ENCODE data around the gene TREML4.
"Not testable (repeated sequence)": the region's sequence is repeated elsewhere in the genome, so short reads cannot be mapped to it uniquely, and the experiment has no call there.

The TREML4 gene

GRCh38 chr6:41208439-41209106 lies 19.6 kb upstream of the TREML4 start:
- DNase-seq (ENCODE audit: low read depth in 2 of 2): no peak

GRCh38 chr6:41209547-41210320 lies 18.4 kb upstream of the TREML4 start:
- DNase-seq (ENCODE audit: low read depth in 2 of 2): no peak

GRCh38 chr6:41214559-41215238 lies 13.4 kb upstream of the TREML4 start:
- no peak for DNase-seq (ENCODE audit: low read depth in 2 of 2)

DNA sequence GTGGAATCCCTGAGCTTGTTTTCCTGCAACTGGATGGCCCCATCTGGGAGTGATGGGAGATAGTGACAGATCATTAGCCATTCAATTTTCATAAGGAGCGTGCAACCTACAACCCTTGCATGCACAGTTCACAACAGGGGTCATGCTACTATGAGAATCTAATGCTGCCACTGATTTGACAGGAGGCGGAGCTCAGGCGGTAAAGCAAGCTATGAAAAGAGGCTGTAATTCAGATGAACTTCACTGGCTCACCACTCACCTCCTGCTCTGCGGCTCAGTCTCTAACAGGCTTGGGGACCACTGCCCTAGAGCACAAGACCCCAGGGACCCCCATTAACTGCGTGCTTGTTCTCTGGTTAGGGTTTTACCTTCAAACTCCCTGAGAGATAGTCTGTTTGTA lies 12.4 kb upstream of the TREML4 start:
- DNase-seq (ENCODE audit: low read depth in 2 of 2): no peak

DNA sequence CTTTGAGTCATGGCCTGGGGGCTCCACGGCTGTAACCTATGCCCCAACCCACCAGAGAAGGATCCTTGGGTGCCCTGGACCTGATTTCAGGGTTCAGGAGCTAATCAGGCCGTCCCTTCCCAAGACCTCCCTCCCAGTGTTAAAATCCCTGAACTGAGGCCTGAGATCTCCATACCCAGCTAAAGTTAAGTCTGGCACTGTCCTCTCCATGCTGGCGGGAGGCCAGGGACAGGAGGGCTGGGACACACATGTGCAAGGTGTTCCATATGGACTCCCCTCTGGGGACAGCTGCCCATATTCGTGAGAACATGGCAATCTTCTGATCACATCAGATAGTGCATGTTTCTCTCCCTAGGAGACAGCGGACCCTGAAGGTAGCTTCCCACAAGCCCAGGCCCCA lies 11.5 kb upstream of the TREML4 start:
- DNase-seq (ENCODE audit: low read depth in 2 of 2): no peak

DNA sequence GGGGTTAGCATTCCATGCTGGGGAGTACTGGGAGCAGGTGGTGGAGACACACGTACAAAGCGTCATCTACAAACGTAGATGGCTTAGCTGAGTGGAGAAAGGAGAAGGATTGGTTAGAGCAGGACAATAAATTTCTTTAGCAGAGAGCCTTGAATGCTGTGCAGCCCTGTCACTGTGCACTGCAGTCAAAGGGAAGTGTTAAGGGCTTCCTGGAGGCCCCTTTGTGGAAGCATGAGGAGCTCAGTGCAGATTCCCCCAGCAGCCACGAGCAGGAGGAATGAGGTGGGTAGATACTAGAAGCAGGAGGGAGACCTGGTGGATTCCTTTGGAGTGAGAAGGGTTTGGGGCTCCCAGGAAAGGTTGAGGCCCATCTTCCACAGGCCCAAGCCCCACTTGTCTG lies 6.1 kb upstream of the TREML4 start:
- no peak for DNase-seq (ENCODE audit: low read depth in 2 of 2)

GRCh38 chr6:41222513-41222912 lies 5.6 kb upstream of the TREML4 start:
- DNase-seq (ENCODE audit: low read depth in 2 of 2): no peak

- no peak for DNase-seq (ENCODE audit: low read depth in 2 of 2)
These were observed 3.3 kb upstream of the TREML4 start for GRCh38 chr6:41224800-41225199.

GRCh38 chr6:41226752-41227151 lies 1.4 kb upstream of the TREML4 start:
- DNase-seq (ENCODE audit: low read depth in 2 of 2): no peak

DNA sequence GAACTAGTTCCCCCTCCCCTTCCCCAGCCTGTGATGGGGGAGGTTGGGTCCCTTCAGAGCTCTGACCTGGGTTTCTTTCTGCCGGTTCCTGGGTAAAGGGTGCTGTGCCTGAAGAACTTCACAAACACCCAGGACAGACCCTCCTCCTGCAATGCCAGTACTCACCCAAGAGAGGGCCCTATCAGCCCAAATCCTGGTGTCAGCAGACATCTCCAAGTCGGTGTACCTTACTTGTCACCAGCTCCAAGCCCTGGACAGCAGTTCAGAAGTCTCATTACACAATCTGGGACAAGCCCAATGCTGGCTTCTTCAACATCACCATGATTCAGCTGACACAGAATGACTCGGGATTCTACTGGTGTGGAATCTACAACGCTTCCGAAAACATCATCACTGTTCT lies 467 bp downstream of the TREML4 start:
- DNase-seq (ENCODE audit: low read depth in 2 of 2): no peak

- DNase-seq (ENCODE audit: low read depth in 2 of 2): no peak
These were observed 1.6 kb downstream of the TREML4 start for GRCh38 chr6:41229721-41230120.

- no peak for DNase-seq (ENCODE audit: low read depth in 2 of 2)
These were observed 3.1 kb downstream of the TREML4 start for GRCh38 chr6:41231246-41231645.

DNA sequence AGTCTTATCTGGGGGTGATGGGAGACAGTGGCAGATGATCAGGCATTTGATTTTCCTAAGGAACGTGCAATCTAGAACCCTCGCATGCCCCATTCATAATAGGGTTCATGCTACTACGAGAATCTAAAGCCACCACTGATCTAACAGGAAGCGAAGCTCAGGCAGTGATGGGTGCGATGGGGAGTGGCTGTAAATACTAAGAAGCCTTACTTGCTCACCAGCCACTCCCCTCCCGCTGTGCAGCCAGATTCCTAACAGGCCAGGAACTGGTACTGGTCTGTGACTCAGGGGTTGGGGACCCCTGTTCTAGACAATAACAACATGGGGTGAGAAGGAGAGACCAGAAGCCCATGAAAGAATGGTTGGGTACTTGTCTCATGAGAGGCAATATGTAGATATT lies 4.5 kb downstream of the TREML4 start:
- DNase-seq (ENCODE audit: low read depth in 2 of 2): no peak

DNA sequence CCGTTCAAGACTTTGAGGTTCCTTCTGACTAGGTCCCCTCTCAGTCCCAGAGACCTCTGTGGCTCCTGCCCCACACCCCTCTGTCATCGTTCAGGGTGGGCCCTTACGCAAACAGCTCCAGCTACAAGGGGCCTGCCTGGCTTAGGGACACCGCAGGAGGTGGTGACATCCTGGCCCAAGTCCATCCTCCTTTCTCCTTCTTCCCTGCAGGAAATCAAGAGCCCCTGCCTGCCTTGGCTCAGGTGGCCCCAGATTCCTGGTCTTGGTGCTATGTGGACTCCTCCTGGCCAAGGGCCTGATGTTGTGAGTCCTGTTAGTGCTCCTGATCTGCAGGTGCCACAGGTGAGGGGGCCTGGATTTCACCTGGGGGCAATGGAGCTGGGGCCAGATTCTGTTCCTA lies 8.1 kb downstream of the TREML4 start:
- no peak for DNase-seq (ENCODE audit: low read depth in 2 of 2)

DNA sequence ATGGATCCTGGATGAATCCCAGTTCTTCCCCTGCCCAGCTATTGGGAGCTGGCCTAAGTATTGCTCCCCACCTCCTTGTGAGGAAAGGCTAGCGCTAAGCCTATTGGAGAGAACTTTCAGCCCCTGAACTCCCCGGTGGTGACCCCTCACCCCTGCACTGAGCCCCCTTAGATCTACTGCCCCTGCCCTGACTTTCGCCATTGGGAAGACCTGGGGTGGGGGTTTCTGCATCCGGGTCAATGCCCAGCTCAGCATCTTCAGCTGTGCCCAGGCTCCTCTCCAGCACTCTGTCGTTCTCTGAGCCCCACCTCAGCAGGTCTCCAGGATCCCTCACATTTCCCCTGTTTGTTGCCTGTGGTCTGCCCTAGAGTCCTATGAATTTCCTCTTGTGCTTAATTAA lies 9.0 kb downstream of the TREML4 start:
- DNase-seq (ENCODE audit: low read depth in 2 of 2): no peak

- no peak for DNase-seq (ENCODE audit: low read depth in 2 of 2)
These were observed 11.5 kb downstream of the TREML4 start for GRCh38 chr6:41239467-41240159.

- DNase-seq (ENCODE audit: low read depth in 2 of 2): not testable (repeated sequence)
These were observed 18.4 kb downstream of the TREML4 start for GRCh38 chr6:41246529-41246928.

DNA sequence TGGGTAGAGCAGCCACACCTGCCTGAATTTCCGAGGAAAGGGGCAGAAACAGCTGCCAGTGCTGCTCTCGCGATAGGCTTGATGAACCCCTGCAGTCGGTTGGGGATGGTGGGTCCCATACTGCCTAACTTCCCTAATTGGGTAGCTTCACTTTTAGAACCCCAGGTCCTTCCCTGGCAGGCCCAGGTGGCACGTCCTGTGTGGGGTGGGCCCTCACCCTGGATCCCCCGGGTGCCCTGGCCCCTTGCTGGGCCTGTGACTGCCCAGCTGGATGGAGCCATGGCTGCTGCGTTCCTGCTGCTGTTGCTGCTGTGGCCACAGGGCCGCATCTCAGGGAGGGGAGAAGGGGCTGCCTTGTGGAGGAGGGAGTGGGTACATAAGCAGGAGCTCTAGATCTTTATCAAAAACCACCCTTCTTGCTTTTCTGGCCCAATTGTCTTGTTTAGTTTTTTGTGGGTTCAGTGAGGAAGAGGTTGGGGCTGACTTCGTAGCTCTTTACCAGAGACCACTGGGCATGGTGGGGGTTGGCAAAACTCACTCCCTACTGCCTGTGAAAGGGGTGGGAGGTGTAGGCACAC lies 19.2 kb downstream of the TREML4 start:
- no peak for DNase-seq (ENCODE audit: low read depth in 2 of 2)

GRCh38 chr6:41247882-41248705 lies 19.9 kb downstream of the TREML4 start:
- no peak for DNase-seq (ENCODE audit: low read depth in 2 of 2)

- no peak for DNase-seq (ENCODE audit: low read depth in 2 of 2)
These were observed 24.4 kb downstream of the TREML4 start for GRCh38 chr6:41252401-41253169.
